GM12872 (cell line): ENCODE data around the gene TMEM234.

ENCODE experiments used
- CTCF ChIP-seq: IDR thresholded peaks from 3 replicates; pipeline ENCODE4 v1.5.1; 2011; ENCODE audit warnings: low read depth, mild to moderate bottlenecking, low read length, moderate library complexity; ENCODE audit not compliant: insufficient read depth

TMEM234 gene

GRCh38 chr1:32231843-32232432 lies 9.8 kb upstream of the TMEM234 start:
- TF ChIP-seq CTCF = no peak

GRCh38 chr1:32228771-32229170 lies 6.6 kb upstream of the TMEM234 start:
- TF ChIP-seq CTCF = no peak

GRCh38 chr1:32224285-32224684 lies 2.1 kb upstream of the TMEM234 start:
- TF ChIP-seq CTCF = no peak

GRCh38 chr1:32223683-32224082 lies 1.5 kb upstream of the TMEM234 start:
- TF ChIP-seq CTCF = no peak

GRCh38 chr1:32221581-32221979 lies 573 bp downstream of the TMEM234 start:
- no peak for TF ChIP-seq CTCF

GRCh38 chr1:32220746-32221580 lies 1.2 kb downstream of the TMEM234 start:
- no peak for TF ChIP-seq CTCF

GRCh38 chr1:32219022-32219421 lies 3.1 kb downstream of the TMEM234 start:
- no peak for TF ChIP-seq CTCF
